SKM-1 (cell line): Measurements from ENCODE around the gene PEPD.

Experiments
- DNase-seq: peaks from one replicate; lab custom pipeline; 2025; ENCODE audit not compliant: unreplicated experiment; lab: John Stamatoyannopoulos, UW

Gene PEPD

GRCh38 chr19:33460221-33460908, 61.2 kb downstream of the PEPD start:
- DNase-seq, result no peak

DNA sequence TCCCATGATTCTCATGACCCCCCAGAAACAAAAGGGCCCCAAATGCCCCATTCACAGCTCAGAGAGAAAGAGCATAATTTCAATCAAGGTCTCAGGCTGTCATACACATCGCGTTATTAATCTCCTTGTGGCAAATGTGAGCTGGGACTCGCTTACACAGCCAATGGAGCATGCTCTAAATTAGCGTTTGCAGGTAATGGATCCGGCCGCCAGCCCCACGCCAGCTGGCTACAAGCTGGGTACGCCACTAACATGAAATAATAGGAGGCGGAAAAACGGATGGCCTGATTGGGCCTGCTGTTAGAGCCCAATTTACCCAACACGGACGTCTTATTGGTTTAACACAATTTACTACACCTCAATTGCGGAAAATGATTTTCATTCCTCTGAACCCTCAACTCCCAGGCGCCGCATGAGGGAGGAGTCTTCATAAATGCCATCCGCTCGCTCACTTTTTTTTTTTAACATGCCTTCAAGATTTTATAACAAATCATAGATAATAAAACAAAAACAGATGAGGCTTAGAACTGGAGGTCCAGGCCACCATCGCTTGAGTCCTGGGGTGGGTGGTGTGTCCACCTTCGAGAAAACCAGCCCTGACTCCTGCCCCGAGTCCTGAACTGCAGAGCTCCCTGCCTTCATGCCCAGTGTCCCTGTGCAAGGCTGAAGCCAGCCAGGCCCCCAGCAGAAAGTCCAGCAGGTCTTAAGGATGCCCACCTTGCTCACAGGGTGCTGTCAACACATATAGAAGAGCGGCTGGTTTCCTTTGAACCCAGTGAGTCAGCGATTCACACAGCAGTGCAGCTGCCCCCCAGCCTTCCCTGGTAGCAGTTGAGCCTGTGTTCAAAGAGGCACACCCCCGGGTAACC, 62.1 kb downstream of the PEPD start:
- no peak for DNase-seq

GRCh38 chr19:33458807-33459206, 62.8 kb downstream of the PEPD start:
- no peak for DNase-seq

GRCh38 chr19:33458171-33458633, 63.4 kb downstream of the PEPD start:
- DNase-seq, result no peak

DNA sequence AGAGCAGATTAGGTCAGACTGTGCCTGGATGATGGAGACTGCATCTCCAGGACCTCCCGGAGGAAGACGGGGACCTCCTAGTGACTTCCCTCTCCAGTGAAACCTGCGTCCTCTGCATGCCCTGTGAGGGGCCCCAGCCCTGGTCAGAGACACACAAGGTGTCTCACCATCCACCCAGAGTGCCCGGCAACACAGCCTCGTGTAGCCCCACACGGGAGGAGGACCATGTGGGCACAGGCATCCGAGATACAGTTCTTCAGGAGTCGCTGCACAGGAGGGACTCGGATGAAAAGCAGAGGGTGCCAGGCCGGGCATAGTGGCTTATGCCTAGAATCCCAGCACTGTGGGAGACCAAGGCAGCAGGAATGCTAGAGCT, 64.8 kb downstream of the PEPD start:
- DNase-seq, result no peak

DNA sequence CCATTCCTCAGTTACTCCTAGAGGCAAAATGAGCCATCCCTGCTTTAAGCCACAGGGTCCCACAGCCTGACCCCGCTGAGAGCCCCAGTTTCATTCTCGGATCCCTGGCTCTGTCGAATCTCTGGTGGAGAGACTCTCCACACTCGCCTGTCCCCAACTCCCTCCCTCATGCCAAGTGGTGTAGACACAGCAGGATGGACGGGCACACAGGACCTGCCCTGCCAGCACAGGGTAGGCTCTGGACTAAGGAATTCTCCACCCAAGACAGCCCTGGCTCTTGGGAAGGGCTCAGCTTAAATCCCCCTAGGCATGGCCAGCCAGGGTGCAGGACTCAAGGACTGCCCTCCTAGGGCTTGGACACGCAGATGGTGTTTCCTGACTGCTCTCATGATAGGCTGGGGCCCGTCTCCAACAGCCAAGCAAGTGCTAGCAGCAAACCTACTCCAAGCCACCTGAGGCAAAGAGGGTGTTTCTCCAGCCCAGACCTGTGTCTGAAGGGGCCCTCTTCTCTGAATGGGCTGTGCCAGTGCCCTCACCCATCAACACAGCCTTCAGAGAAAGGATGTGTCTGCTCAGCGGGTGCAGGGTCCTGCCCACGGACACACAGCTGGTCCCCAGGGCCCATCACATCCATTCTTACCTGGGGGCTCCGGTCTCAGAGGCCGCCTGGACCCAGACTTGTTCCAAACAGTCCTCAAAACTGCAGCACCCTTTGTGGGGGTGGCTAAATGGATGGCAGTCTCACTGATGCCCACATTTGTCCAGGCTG, 65.3 kb downstream of the PEPD start:
- no peak for DNase-seq

DNA sequence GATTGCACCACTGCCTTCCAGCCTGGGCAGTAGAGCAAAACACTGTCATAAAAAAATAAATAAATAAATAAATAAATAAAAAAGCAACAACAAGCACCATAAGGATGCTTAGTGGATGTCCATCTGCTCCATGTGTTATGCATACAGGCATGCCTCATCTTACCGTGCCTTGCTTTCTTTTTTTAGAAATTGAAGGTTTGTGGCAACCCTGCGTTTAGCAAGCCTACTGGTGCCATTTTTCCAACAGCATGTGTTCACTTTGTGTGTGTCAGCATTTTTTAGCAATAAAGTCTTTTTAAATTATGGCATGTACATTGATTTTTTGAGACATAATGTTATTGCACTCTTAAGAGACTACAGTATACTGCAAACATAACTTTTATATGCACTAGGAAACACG, 68.3 kb downstream of the PEPD start:
- DNase-seq, result no peak

- DNase-seq, result no peak
These were observed 70.9 kb downstream of the PEPD start for GRCh38 chr19:33450689-33451088.

DNA sequence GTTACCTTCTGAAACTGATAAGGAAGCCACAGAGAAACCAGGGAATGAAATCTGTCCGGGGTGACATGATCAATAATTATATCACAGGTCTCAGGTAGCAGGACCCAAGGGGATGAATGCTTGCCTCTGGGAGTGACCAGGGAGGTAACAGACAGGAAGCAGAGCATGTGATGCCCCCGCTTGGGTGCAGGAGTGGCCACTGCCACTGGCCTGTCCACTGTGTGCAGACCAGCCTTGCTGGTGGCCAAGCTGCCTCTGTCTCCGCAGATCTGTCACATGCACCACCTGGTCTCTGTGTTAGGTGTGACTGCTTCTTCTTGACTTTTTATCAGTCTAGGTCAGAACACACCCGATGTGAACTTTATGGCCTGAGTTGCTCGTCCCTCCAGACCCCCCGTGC, 71.8 kb downstream of the PEPD start:
- DNase-seq, result no peak

DNA sequence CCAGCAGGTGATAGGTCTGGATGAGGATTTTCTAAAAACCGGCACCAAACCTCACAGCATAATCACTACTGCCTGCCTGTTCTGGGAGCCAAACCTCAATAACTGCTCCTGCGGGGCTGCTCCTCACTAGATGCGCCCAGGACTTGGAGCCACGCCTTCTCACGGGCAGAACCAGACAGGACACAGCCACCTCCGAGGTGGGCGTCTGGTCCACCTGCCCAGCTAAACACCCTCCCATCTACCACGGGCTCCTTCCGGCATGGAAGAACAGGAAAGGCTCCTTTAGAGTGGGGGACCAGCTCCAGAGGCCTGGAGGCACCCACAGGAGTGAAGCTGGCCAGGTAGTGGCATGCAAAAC, 73.5 kb downstream of the PEPD start:
- DNase-seq, result no peak

DNA sequence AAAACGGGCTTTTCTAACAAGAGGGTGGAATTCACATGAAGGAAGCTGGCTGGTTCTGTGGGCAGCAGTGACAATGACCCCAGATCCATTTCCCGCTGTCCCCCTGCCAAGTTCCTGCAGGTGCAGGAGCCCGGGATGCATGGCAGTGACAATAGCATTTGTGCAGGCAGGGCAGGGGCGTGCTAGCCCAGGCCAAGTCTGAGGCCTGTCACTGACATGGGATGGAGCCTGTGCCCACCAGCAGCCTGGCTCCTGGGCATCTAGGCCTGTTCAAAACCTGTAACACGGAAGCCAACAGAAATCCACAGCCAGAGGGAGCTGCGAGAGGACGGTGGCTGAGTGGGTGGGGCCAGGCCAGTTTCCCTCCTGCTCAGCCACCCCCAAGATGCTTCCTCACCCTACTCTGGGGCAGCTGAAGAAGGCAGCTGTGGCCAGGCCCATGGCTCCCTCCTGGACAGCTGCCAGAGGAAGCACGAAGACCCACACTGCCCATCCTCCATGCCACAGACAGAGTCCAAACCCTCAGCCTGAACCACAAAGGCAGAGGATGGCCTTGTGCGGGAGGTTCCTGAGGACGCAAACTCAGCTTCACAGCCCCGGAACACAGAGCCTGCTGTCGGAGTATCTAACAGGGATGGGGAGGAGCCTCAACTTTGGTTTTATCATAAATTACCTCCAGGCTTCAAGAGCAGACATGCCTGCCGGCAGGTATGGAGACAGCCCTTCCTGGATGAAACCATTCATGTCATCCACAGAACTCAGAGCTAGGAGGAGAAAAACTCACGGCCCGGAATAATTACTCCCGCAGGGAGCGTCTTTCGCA, 74.0 kb downstream of the PEPD start:
- no peak for DNase-seq

GRCh38 chr19:33446330-33447293, 75.0 kb downstream of the PEPD start:
- DNase-seq, result no peak

DNA sequence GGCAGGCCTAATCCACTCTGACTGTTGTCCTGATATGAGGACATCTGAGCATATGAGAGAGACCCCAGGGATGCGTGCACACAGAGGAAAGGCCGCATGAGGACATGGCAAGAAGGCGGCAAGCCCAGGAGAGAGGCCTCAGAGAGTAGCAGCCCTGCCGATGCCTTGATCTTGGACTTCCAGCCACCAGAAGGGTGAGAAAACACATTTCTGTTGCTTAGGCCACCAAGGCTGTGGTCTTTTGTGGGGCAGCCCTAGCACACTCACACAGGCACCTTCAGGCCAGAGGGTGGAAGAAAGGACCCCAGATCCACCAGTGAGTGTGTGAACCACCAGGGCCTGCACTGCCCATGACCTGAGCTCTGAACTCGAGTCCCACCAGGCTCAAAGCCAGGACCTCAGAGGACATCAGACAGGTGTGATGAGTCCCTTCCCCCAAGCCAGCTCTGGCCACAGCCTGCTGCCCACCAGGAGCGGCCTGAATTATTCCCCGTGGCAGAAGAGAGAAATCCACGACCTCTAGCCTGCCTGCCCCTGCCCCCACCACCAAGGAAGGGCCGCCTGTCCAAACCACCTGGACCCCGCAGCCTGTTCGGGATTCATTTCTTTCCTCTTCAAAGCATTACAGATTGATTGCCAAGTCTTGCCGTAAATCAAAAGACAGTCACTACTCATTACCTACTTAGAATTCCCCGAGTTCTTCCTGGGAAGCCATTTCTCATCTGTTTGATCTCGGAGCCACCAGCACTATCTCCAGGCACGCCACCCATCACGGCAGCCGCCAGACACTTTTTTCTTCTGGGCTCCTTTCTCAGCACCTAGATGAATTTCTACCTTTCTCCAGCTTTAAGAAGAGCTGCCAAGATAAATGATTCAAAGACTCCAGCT, 75.9 kb downstream of the PEPD start:
- no peak for DNase-seq

- DNase-seq, result no peak
These were observed 76.8 kb downstream of the PEPD start for GRCh38 chr19:33444562-33445441.

- no peak for DNase-seq
These were observed 77.7 kb downstream of the PEPD start for GRCh38 chr19:33443638-33444561.

DNA sequence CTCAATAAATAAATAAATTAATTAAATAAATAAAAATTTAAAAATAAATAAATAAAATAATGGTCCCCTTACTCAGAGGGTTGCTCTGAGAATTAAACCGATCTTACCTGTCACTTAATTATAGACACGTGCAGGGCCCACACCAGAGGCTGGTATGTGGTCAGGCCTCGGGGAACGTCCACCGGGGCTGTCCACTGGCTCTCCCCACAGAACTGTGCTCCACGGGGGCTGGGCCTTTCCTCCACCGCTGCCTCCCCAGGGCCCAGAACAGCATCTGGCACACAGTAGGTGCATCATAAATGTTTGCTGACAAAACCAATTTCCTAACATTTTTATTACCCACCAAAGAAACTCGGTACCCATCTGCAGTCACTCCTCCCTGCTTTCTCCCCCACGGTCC, 78.9 kb downstream of the PEPD start:
- no peak for DNase-seq

- no peak for DNase-seq
These were observed 79.8 kb downstream of the PEPD start for GRCh38 chr19:33441828-33442227.
